GM18861 (cell line): ENCODE results near the gene NPHP4.

ENCODE experiments used
- ATAC-seq: cut with Tn5 transposase; IDR thresholded peaks from one replicate; pipeline ENCODE4 v1.9.1; 2021; ENCODE audit not compliant: unreplicated experiment

Gene NPHP4

DNA sequence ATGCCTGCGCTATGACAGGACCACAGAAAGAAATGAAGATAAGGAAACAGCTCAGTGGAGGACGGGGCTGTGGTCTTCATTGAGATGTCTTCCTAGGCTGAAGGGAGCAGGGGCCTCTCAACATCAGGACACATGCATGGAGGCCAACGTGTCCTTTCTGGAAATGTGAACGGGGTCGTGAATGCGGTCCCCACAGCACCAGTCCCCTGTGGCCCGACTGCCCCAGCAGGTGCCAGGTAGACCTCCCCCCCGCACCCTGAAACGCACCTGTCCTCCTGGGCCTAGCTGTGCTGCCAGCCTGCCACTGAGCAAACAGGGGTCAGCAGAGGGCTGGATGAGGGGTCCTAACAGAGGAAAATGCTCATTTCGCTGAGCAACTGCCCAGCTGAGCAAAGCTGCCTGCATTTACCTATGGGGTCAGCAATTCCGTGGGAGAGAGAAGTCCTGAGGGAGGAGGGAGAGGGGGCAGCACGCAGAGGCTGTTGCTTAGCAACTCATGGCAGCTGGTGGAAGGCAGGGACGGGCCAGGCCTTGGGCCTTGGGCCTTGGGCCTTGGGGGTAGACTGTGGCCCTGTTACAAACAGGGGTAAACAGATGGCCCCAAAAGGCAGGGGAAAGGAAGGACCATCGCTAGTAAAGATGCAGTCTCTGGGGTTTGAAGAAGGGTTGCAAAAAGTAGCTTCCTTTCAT is 77.4 kb downstream of the NPHP4 start:
- no peak for ATAC-seq

DNA sequence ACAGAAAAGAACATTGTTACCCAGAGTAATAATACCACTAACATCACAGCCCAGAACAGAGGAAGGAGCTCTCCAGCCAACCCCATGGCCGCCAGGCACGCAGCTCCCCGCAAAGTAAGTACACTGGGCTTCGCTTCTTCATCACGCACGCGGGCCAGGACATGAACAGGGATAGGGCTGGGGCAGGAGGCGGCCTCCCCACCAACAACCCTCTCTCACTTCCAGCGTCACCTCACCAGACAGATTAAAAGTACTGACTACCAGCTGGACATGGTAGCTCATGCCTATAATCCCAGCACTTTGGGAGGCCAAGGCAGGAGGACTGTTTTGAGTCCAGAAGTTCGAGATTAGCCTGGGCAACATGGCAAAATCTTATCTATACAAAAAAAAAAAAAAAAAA is 78.3 kb downstream of the NPHP4 start:
- ATAC-seq, result no peak

DNA sequence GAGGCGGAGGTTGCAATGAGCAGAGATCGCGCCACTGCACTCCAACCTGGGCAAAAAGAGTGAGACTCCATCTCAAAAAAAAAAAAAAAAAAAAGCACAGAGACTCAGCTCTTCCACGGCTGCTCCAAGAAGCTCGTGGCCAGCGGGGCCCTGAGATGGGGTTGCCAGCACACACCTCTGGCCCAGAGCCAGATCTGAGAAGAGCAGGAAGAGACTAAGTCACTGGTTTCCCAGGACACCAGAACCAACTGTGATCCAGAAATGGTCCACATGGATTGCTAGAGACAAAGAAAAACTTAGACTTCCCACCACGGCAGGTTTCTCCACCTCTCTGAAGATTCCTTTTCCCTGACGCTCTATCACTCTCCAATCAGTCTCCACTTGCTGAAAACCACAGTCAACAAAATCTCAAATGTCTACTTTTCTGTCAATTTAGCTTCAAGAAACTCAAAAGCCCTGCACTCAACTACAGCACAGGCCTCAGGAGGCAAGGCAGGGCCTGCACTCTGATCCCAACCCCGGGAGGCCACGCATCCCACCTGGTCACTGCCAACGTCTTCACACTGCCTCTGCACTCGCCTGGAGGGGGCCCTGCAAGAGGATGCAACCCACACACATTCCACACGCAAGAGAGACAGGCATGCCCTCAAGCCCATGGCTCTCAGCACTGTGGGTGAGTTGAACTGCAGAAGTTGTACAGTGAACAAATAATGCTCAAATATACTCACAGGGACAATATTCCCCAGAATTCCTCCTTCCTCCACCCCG is 79.0 kb downstream of the NPHP4 start:
- ATAC-seq, result no peak

DNA sequence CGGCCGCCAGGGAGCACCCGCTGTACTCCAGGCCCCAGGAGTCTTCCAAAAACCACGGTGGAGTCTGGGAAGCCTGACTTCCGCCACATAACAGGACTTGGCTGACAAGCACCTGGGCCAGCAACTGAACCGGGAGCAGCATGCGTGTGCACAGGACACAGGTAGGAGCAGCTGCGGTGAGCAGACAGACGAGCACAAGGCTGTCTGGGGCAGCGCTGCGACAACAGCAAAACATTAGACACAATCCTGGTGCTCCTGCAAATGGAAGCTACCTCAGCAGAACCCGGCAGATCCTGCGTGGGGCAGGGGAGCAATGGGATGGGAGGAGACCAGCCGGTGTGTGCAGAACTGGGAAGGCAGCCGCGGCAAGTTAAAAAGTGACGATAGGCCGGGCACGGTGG is 80.4 kb downstream of the NPHP4 start:
- ATAC-seq, result no peak

DNA sequence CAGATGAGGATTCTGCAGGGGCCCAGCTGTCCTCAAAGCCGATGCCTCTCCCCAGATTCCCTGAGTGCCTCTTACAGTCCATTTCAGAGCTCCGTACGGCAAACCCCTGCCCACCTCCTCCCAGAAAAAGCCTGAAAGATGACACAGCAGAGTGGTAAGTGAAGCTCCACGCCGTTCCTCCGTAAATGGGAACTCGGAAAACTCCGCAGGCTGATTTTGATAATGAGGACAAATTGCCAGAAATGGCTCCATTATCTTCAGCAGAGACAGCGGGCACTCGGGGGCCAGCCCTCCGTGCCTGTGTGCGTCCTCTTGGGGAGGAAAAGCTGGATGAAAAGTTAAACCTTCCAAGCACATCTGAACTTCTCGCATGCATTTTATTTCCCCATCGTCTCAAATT is 81.1 kb downstream of the NPHP4 start:
- no peak for ATAC-seq

DNA sequence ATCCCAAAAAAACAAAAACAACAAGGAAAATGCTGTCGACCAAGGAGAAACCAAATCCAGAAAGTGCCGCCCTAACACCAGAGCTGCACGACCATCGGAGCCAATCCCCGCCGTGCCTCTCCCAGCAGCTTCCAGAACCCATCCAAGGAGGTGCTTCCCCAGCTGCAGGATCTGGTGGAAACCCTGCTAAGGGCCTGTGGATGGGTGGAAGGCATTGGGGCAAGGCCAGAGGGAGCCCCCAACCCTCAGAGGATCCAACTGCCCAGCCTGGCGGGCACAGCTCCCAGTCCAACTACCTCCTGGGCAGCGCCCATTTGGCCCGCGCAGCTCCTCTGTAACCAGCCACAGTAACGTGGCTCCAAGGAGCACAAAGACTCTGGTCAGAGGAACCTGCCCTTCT is 81.6 kb downstream of the NPHP4 start:
- ATAC-seq, result no peak

DNA sequence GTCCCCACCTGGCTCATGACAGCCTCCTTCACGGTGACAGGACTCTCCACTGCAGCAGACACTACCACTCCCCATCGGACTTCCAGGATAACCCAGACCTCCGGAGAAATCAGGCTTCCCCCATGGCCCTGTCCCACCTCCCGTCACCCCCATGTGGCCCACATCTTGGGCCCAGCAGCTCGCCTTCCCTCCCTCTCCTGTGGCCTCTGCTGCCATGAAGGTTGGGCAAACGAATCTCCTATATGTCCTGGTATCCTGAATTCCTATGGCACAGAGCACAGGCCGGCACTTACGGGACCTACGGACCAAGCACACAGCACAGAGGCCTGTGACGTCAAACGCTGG is 82.0 kb downstream of the NPHP4 start:
- ATAC-seq, result no peak

DNA sequence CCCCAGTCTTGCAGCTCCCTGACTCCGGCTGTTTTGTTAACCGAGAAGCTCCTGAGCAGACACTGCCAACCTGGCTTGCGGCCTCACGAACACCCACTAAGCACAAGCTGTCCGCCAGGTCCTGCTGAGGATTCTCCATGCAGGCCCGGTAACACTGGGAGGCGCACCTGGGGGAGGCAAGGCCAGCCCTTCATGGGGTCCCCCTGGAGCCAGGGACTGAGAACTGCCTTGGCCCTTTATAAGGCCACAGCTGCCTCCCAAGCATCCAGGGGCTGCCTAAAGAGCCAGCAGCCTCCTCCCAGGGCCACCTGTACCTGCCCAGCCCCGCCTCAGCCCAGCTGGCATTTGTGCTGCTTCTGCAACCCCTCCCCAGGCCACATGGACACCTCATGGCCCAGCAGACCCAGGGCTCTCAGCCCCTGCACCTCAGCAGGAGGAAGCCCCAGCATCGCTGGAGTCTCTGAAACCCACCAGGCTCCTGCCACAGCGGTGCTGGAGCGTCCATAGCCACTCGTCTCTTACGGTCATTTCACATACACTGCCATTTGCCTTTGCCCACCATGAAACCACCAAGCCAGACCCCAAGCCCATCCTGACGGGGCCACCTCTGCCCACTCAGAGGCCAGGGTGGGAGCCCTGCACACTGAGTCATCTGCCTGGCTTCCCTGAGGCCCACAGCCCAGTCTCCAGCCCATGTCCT is 82.5 kb downstream of the NPHP4 start:
- ATAC-seq, result no peak

DNA sequence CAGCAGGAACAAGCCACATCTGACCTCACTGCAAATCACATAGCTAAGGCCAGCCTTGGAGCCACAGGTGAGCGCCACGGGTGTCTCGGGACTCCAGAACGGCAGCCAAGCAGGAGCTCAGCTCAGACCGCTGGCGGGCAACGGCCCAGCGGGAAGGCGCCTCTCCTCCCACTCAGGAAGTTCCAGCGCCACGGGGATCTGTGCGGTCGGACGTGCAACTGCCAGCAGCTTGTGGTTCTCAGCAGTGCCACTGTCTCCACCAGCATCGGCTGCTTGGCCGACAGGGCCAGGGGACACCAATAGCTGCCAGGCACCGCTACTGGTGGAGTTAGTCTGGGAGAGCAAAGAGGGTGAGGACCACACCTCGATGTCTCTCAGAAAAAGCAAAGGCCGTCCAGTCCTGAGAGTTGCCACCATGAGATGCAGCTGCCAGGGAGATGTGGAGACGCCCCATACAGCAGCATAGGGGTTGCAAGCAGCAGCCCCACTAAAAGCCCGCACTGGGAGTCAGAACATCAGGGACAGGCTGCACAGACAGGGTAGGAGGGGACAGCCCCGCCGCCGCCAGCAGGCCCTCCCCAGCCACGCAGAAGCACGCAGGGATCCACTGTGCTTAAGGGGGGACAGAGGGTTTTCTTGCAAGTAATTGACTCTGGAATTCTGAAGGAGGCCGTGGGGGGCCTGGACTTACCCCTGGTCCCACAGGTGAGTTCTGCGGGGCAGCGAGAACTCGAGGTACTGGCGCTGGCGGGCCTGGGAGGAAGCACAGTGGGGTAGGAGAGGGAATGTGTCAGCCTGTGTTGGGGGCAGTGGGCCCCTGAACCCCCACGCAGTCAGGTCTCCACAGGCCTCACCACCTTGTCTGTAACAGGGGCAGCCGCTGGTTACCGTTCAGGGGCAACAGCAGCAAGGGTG is 83.5 kb downstream of the NPHP4 start:
- no peak for ATAC-seq

DNA sequence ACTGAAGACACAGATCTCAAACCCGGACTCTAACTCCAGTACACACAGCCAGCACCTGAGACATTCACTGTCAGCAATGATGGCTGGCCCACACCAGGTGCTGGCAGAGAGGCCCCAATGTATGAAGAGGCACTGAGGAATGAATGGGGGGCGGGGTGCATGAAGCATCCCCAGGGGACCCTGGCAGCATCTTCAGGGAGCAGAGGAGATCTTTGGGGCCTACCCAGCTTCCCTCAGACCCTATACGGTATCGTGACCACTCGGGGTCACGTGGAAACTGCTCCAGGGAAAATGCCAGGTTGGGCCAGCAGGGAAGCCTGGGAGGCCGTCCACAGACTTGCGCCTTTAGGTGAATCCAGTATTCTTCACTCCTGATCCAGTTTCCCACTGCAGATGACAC is 84.3 kb downstream of the NPHP4 start:
- ATAC-seq, result no peak

DNA sequence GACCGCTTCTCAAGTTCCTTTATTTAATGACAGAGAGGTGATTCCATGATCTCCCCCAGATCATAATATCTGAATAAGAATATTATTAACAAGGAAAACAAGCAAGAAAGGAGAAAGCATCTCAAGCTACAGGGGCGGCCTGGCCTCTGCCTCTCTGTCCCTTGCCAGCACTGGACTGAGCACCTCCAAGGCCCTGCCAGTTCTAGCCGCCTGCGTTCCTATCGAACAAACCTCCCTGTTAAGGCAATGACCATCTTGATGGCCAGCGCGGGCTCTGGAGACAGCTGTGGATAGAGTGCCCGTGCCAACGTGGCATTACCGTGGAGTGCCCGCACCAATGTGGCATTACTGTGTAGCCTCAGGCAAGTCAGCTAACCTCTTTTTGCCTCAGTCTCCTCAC is 84.8 kb downstream of the NPHP4 start:
- ATAC-seq, result no peak

DNA sequence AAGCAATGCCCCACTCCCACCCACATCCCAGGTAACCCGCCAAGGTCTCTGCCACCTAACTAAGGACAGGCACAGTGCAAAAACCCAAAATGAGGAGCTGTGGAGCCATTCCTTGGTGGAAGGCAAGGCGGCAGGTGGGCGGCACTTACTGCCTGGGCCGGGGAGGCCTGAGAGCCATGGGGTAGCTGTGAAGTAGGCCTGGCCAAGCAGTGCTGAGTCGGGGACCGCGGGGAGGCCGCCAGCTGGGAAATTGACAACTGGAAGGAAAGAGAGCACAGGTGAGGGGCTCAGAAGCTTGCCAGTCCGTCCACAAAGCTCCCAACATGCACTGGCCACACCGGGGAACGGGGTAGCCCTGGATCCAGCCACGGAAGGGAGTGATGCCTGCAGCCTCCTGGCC is 85.3 kb downstream of the NPHP4 start:
- no peak for ATAC-seq

DNA sequence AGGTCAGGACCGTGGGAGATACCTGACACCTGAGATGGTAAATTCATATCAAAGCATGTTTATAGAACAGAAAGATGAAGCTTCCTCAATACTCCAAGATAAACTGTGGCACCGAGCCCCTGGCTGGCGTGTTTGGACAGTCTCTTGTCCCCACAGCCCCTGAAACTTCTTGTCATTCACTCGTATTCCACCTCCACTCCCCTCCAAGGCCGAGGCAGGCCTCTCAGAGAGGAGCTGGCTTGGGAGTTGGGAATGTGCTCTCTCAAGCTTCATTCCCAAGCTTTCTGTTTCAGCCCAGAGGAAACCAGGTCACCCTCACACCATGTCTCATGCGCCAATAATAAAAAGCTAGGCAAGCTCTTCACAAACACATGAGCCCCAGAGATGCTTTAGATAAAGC is 86.1 kb downstream of the NPHP4 start:
- ATAC-seq, result no peak

DNA sequence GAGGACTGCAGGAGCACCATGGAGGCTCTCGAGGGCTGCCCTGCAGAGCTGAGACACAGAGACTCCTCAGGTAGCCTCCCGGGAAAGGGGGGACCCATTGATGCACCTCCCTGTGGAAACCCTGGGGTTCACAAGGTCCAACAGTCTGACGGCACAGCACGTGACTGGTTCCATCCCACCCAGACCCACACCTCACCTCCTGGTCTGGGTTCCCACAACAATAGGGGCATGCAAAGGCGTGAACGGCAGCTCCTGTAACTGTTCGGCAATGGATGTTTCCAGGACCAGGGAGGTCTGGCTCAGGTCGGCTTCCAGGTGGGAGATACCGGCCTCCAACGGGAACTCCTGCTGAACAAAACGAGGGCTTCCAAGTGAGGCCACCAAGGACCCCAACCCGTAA is 86.8 kb downstream of the NPHP4 start:
- no peak for ATAC-seq

DNA sequence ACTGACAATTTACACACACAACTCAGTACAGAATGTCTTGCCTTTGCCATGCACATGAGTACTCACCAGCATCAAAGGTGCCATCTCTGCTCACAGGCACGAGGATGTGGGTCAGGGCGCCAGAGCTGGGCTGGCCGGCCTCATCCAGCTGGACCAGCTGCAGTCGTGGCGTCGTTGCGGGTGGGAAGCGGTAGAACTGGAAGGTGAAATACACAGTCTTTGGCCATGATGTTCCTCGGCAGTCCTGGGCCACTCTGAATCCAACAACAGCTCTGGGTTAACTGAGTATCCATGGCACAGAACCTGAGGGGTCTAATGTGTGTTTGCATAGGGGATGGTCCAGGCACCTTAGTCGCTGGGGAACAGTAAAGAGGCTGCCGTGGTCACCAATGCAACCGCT is 87.7 kb downstream of the NPHP4 start:
- no peak for ATAC-seq

DNA sequence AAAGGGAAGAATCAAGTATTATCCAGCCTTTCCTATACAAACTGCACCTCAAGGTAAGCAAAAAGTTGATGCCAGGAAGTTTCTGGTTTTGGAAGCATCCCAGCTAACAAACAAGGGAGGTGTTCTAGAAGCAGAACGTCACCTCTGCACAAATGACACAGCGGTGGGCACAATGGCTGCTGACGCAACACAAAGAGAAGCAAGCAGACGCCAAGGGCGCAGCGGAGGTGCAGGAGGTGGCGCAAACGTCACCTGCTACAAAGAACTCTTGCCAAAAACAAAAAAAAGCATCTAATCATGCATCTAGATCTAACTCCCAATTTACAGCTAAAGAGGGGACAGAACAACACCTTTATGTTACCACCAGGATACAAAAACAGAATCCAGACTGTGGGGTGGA is 88.5 kb downstream of the NPHP4 start:
- no peak for ATAC-seq

DNA sequence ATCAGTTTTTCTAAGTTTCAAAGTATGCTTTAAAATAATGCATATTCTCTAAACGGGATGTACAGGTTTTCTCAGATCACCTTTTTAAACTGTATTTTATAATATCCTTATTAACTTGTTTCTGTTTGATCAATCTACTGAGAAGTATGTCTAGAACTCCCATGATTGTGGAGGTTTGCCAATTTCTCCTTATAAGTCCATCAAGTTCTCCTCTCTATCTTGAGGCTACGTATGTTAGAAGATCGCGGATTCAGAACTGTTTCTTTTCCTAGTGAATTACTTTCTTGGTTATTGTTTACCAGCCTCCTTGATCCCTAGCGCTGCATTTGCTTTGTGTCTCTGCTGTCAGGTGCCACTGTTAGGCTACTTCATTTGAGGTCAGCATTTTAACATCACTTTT is 89.2 kb downstream of the NPHP4 start:
- no peak for ATAC-seq

DNA sequence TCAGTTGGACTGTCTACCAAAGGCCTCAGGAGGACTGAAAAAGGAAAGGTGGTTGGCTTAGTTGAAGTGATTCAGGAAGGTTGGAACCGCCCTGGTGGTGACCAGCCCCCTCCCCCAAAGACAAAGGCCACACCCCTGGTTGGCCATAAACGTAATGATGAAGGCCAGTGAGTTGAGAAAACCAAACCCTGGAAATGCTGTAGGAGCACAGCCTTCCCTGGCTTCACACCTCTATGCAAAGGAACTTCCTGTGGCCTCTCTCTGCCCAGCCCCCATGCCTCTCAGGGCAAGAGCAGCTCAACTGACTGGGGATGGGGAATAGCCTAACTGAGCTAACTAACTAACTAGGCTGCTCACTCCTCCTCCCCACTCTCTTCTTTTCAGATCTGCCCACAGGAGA is 90.4 kb downstream of the NPHP4 start:
- ATAC-seq, result no peak

DNA sequence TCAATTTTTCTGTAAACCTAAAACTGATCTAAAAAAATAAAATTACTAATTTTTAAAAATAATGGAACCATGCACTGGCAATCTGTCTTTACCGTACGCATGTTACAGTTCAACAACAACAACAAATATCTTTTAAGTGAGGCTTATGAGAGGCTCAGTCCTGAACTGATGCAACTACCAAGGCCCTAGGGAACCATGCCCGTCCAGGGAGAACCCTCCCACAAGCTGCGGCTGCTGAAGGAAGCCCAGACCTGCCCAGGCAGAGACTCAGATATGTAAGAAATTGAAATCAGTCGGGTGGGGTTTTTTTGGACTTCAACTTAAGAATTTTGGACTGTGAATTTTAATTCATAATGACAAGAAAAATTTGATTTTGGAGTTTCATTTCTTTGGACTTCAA is 91.1 kb downstream of the NPHP4 start:
- ATAC-seq, result no peak

DNA sequence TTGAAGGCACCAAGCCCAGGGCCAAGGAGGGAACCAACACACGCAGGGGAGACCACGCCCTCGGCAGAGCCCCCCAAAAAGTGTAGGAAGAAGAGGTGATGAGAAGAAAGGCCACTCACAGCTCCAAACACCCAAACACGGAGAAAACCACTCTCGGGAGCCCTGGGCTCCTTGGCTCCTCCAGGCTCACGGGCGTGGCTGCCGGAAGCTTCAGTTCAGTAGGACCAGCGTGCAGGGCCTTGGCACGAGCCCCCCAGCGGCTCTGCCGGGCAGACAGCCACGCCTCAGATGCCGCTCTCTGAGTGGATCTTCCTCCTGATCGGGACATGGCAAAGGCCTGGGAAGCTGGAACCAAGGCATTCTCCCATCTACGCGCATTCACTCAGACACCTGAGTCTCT is 94.0 kb downstream of the NPHP4 start:
- ATAC-seq, result no peak
